Liver (tissue), 9 donors: Measurements from ENCODE around the gene PRKAA1. TPM values are rescaled to one million over a fixed set of nuclear protein-coding genes. Genes with fewer than 3 reads are reported as not detected.

Experiments
- DNase-seq: peaks from one replicate; pipeline ENCODE4 v3.0.0-alpha.2; 2017; ENCODE audit warnings: low spot score
- H3K27ac ChIP-seq, 2 donors: one replicate each; pipeline ENCODE4 v1.7.0; 2013; ENCODE audit warnings: inconsistent platforms in 2 of 2, low read length in 2 of 2, control low read depth in 1 of 2, low read depth in 1 of 2, mild to moderate bottlenecking in 1 of 2
- H3K27me3 ChIP-seq, 4 donors: one replicate each; pipeline versions ENCODE4 v1.6.1 to v1.7.0; 2013; ENCODE audit warnings: low read length in 3 of 4, inconsistent platforms in 1 of 4, mild to moderate bottlenecking in 1 of 4, moderate library complexity in 1 of 4; ENCODE audit not compliant: control insufficient read depth in 4 of 4, insufficient read depth in 4 of 4
- H3K36me3 ChIP-seq, 4 donors: one replicate each; pipeline versions ENCODE4 v1.6.1 to v1.7.0; 2013; ENCODE audit warnings: low read length in 3 of 4, mild to moderate bottlenecking in 3 of 4, low read depth in 1 of 4, moderate library complexity in 1 of 4; ENCODE audit not compliant: control insufficient read depth in 4 of 4, insufficient read depth in 3 of 4
- H3K4me1 ChIP-seq, 4 donors: one replicate each; pipeline versions ENCODE4 v1.6.1 to v1.7.0; 2013; ENCODE audit warnings: low read length in 3 of 4, mild to moderate bottlenecking in 3 of 4, moderate library complexity in 1 of 4; ENCODE audit not compliant: control insufficient read depth in 4 of 4, insufficient read depth in 4 of 4
- H3K4me3 ChIP-seq, 3 donors: one replicate each; pipeline versions ENCODE4 v1.6.1 to v1.7.0; 2013; ENCODE audit warnings: low read length in 3 of 3, control low read depth in 1 of 3, low read depth in 1 of 3, mild to moderate bottlenecking in 1 of 3
- H3K9ac ChIP-seq, 2 donors: one replicate each; pipeline ENCODE4 v1.7.0; 2013; ENCODE audit warnings: low read length in 2 of 2, mild to moderate bottlenecking in 2 of 2, moderate library complexity in 2 of 2, control low read depth in 1 of 2, low read depth in 1 of 2
- H3K9me3 ChIP-seq, 4 donors: one replicate each; pipeline versions ENCODE4 v1.6.1 to v1.7.0; 2013; ENCODE audit warnings: low read length in 3 of 4; ENCODE audit not compliant: control insufficient read depth in 4 of 4
- ATF3 ChIP-seq: IDR thresholded peaks from 2 replicates; pipeline ENCODE4 v1.6.1; 2016; ENCODE audit warnings: antibody characterized with exemption
- CTCF ChIP-seq: fragments of 150-350 bp; IDR thresholded peaks from 2 replicates; pipeline ENCODE4 v1.5.1; 2017; ENCODE audit warnings: improper control_type of control experiment, low read depth, low read length; ENCODE audit not compliant: missing input control
- HNF4A ChIP-seq, 2 donors: conservative IDR thresholded peaks; 2 replicates each; pipeline ENCODE4 v1.6.1; 2016; ENCODE audit warnings: antibody characterized with exemption in 2 of 2, mild to moderate bottlenecking in 2 of 2
- JUND ChIP-seq, 2 donors: IDR thresholded peaks; 2 replicates each; pipeline ENCODE4 v1.6.1; 2016; ENCODE audit warnings: antibody characterized with exemption in 2 of 2
- MAX ChIP-seq: IDR thresholded peaks from 2 replicates; pipeline ENCODE4 v1.6.1; 2016; ENCODE audit warnings: antibody characterized with exemption
- RAD21 ChIP-seq, 2 donors: IDR thresholded peaks; 2 replicates each; pipeline ENCODE4 v1.6.1; 2016; ENCODE audit warnings: antibody characterized with exemption in 2 of 2, mild to moderate bottlenecking in 2 of 2
- REST ChIP-seq: IDR thresholded peaks from 2 replicates; pipeline ENCODE4 v1.6.1; 2016; ENCODE audit warnings: antibody characterized with exemption, mild to moderate bottlenecking
- WGBS: extraction: QIAGEN DNeasy Blood & Tissue Kit; methylation state at CpG from one replicate; pipeline ENCODE4 v1.1.7; 2013; 5-methylcytosine and 5-hydroxymethylcytosine counted together
- polyA plus RNA-seq, 2 donors: library from polyadenylated mRNA; stranded (reverse) in 1 of 2; unstranded in 1 of 2; fragments of 200-250 nt in 1 of 2; fragments of >200 nt in 1 of 2; fragmentation: Nextera tagmentation in 1 of 2; extraction: Ambion mirVana in 1 of 2; gene quantifications; one replicate each; pipeline versions ENCODE4 v1.2.1 to v1.2.3, GENCODE V29; 2013 to 2015
- total RNA-seq, 2 donors: library from RNA; depleted of rRNA; stranded (reverse); fragments of >200 nt; gene quantifications; one replicate each; pipeline ENCODE4 v1.2.3, GENCODE V29; 2014
- donor health status: healthy.
- donor health status: healthy.
- donor health status: healthy.
- donor health status: healthy.
- donor health status: healthy.

The PRKAA1 gene
- total and polyA plus RNA-seq, 4 donors = 23.7 to 105 (median 42.4) TPM

- TF ChIP-seq JUND (IDR thresholded peaks at IDR 0.05) = no peak
- TF ChIP-seq CTCF = no peak
- no peak for TF ChIP-seq REST
- TF ChIP-seq MAX = no peak
- no peak for TF ChIP-seq HNF4A (conservative IDR thresholded peaks at IDR 0.05)
- no peak overlapping the region for H3K9ac ChIP-seq
- H3K27me3 ChIP-seq = no peaks in the 10 kb centered on the region
- H3K4me3 ChIP-seq = no peak overlapping the region
- H3K36me3 ChIP-seq = peaks cover 0 to 16% (median 13%) of the 10 kb centered on the region in 4 donors
- H3K4me1 ChIP-seq = peaks cover 2 to 27% (median 21%) of the 10 kb centered on the region in 4 donors
- no peak overlapping the region for H3K27ac ChIP-seq
- peaks cover 0 to 4% (median 0%) of the 10 kb centered on the region in 4 donors for H3K9me3 ChIP-seq
- no peak for DNase-seq
Observed at GRCh38 chr5:40738502-40738901, 59.7 kb downstream of the PRKAA1 start.

- H3K36me3 ChIP-seq = peaks cover 0 to 15% (median 10%) of the 10 kb centered on the region in 4 donors
- 10% methylated on average over 1 of the region's 1 CpG for WGBS
- DNase-seq = no peak
- no peak overlapping the region for H3K9ac ChIP-seq
- no peaks in the 10 kb centered on the region for H3K27me3 ChIP-seq
- no peak overlapping the region for H3K27ac ChIP-seq
- TF ChIP-seq RAD21 (IDR thresholded peaks at IDR 0.05) = peak; percentile 93 to 94
- peak; percentile 68 for TF ChIP-seq CTCF
- no peak for TF ChIP-seq ATF3
- peaks cover 2 to 34% (median 24%) of the 10 kb centered on the region in 4 donors for H3K4me1 ChIP-seq
- no peak overlapping the region for H3K4me3 ChIP-seq
- H3K9me3 ChIP-seq = peaks cover 0 to 4% (median 0%) of the 10 kb centered on the region in 4 donors
Observed at GRCh38 chr5:40736103-40736875, 61.9 kb downstream of the PRKAA1 start.
